Renal pelvis (tissue), 12 donors: Measurements from ENCODE around the gene PLEKHS1. TPM values are rescaled to one million over a fixed set of nuclear protein-coding genes. Genes with fewer than 3 reads are reported as not detected.

ENCODE experiments used
- DNase-seq: peaks from one replicate; pipeline ENCODE4 v3.0.0-alpha.2; 2013
- long read RNA-seq, 16 experiments: transcript quantifications; one replicate each; lab custom pipeline, GENCODE V29; 2026
- polyA plus RNA-seq, 3 donors: library from polyadenylated mRNA; unstranded; fragments of 120-200 nt; gene quantifications; one replicate each; pipeline ENCODE4 v1.2.1, GENCODE V29; 2013; ENCODE audit not compliant: insufficient read length in 3 of 3

PLEKHS1 gene
- polyA plus RNA-seq, result under 1 TPM; 0.09 to 0.30 (median 0.29) TPM
- long read RNA-seq, donor 1, result 0 reads
- long read RNA-seq, donor 2, result 0 reads
- long read RNA-seq, donor 3, result 0 reads
- long read RNA-seq, donor 4, result 0 reads
- long read RNA-seq, donor 5, result 0 reads
- long read RNA-seq, donor 6, result 0 reads
- long read RNA-seq, donor 7, result 0 reads
- long read RNA-seq, donor 8, result 0 reads
- long read RNA-seq, donor 9, result 0 reads
- long read RNA-seq, donor 10, result 0 reads
- long read RNA-seq, donor 11, result 0 reads
- long read RNA-seq, donor 12, result 0 reads
- long read RNA-seq, donor 13, result 0 reads
- long read RNA-seq, donor 14, result 0 reads
- long read RNA-seq, donor 15, result 0 reads
- long read RNA-seq, donor 16, result 0 reads

DNA sequence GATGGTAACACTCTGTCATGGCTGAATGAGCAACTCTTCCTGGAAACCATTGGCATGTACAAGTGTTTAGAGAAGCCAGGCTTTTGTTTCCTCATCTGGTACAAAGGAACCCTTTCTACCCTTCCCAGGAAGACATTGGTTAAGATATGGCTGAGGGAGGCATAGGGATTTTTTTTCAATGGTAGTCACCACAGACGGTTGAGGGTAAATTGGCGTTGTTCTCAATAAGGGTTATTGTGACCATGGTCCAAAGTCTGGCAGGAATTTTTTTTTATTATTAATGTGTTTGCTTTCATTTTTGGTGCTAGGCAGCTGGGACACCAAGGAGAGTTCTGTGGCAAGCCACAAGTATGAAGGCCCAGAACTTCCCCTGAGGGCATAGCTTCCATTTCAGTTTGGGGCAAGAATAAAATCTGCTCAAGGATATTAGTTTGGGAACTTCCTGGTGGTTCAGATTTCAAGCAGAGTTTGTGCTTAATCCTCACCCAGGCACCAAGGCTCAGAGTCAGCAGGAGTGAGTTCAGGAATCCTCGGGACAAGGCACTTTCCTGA, at the start of gene PLEKHS1:
Gene PLEKHS1, plus strand, starts transcription at position 502 of the 552 bp plus-strand sequence. CDS start 3,596 bp downstream, outside the sequence.
- DNase-seq, result no peak

DNA sequence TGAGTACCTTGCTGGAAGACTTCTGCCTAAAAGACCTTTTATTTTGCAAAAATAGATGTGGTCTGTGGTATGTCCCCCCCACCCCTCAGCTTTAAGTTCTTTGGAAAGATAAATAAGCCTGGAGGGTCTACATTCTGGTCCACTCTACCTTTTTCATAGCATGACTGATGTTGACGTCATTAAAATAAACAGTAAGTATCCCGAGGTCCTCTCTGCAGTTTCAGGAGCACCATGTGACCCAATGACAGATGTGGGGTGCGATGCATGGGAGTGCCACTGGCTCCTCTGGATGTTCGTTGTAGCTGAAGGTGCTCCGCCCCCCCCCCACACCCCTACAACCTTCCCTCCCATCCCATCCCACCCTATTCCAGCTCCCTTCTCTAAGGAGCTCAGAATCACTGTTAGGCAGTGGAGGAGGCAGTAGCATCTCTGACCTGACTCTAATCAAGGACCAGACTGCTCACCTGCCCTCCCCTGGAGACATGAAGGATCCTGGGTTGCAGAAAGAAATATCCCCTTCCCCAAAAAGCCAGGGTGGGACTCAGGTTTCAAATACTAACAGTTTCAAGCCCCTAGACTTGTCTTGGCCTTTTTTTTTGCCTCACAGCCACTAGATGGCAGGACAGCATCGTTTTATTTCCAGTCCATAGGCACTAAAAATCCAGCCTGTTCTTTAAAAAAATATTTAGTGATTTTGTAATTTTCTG, 46.7 kb upstream of the PLEKHS1 start:
- DNase-seq, result peak; percentile 40

DNA sequence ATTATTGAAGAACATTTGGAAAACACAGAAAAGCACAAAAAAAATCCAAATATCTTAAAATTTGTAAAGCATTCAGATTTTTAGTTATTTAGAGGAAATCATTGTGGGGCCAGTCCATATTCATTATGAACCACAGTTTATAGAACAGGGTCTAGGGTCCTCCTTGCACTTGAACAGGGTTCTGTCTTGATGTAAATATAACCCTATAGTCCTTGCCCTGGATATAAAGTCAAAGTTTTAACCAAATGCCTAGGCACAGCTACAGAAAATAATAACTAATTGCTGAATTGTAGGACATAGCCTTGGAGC, 46.2 kb upstream of the PLEKHS1 start:
- no peak for DNase-seq

DNA sequence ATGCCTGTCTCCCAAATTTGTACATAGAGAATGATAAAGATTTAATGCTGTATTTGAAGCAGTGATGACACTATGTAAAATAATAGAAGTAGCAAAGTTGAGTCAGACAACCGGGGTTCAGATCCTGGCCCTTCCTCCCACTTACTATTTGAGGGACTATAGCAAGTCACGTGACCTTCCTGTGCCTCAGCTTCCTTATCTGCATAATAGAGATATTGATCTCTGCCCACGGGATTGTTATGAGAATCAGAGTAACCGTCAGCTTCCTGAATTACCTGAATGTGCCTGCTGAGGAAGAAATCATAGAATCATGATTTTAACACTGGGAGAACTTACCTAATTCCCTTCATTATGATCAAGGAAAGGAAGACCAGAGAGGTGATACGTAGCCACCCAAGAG, 44.9 kb upstream of the PLEKHS1 start:
- no peak for DNase-seq

DNA sequence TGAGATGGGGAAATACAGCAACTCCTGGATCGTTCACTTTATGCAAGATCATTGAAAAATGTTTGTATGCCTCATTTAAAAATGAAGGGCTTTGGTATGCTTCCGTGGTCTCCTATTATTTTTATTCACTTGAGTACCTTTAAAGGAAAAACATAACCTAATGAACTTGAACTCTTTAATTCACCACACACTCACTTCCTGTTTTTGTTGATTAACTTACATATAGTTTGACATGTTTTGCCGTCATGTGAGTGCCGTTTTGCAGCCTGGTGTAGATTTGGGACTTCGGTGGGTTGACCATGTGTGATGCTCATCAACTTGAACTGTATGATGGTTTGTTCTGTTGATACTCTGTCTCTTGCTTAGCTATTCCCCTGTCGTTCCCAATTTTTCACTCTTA, 42.8 kb upstream of the PLEKHS1 start:
- DNase-seq, result no peak

DNA sequence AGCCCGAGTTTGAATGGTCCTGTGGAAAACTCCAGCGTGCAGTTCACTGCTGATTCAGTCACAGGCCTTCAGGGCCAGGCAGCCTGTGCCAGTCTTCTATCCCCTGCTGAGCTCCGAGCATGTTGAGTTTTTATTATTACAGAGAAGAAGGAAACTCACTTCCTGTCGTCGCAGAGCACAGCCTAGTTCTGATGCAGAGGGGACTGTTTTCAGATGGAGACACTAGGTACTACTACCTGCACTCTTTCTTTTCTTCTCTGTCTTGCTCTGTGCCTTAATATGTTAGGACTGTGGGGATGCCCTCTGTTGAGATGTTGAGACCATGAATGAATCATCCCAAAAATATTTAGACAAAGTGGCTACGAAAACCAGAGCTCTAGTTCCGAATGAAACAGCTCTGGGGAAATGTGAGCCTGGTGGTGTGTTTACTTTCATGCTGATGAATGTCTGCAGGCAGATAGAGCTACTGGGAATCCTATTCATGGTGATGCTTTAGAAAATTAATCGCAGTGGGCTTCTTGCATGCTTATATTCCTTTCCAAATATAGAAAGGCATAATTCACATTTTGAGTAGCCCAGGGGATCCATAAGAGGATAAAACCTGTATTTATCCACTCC, 42.2 kb upstream of the PLEKHS1 start:
- no peak for DNase-seq

DNA sequence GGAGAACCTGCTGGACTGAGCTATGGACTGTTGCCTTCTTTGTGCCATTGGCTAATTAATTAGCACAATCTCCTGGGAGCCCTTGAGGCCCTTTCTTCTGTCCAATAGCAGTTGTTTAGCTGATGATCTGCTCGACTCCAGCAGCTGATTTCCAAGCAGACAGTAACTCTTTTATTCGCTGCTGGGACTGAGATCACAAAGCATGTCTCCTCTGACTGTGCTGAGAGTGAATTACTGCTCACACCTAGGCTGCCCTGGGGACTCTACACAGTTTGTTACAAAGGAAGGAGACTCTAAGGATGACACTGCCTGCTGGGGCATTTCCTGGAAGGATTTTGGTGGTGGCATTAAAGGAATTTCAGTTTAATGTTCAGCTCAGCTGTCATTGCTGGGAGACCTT, 40.3 kb upstream of the PLEKHS1 start:
- DNase-seq, result no peak

DNA sequence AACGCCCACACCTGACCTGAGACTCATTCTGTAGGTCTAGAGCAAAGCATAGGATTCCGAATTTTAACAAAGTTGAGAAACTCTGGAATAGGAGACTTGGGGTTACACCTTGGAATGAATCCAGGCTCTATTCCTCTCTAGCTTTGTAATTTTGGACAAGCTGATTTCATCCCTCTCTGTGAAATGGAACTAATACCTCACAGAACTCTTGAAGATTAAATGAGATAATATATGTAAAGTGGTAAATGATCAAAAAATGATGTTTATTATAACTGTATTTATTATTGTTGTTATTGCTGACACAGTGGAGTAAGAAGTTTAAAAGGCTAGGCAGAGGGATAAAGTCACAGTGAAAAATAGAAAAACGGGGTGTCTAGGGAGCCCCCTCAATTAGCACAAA, 39.5 kb upstream of the PLEKHS1 start:
- DNase-seq, result no peak

DNA sequence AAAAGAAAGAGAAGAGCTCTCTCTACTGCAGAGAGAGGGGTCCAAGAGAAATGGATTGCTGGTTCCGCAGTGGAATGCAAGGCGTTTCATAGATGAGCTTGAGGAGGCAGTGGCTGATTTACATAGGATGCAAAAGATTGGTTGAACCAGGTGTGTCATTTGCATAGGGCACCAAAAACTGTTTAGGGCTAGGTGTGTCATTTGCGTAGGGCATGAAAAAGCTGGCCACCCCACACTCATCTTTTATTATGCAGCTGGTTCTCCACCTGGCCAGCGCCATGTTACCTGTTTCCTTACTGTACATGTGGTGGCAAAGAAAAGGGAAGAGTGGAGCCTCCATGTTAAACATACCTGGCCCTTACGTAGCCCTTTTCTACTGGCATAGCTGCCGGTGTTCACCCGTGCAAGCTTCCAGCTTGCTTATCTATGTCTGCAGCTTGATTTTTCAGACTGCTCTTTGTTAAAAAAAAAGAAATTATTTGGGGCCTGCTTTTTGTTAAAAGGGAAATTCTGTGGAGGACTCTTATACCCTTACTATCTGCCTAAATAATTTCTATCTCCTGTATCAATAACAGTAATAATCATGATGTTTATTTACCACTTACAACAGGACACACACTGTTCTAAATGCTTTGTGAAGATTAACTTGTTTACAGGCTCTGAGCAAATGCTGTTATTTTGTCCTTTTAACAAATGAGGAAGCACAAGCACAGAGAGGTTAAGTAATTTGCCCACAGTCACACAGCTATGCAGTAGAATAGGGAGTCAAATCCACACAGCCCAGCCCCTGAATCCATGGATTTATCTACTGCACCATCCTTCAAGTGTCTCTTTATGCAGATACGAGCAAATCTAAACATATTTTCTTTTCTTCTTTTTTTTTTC, 38.5 kb upstream of the PLEKHS1 start:
- no peak for DNase-seq

DNA sequence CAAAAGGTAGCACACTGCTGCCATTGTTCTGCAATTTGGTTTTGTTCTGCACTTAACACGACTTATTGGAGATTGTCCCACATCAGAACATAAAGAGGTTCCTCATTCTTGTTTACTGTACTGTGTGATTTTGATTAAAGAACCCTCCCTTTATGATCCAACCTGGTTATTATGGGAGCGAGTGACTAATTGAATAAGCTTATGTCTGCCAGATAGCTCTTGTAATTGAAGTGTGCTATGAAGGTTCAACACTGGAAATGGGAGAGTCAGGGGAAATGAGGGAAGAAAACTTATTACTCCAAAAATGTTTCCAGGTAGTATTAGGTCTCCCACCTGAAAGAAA, 37.9 kb upstream of the PLEKHS1 start:
- no peak for DNase-seq

DNA sequence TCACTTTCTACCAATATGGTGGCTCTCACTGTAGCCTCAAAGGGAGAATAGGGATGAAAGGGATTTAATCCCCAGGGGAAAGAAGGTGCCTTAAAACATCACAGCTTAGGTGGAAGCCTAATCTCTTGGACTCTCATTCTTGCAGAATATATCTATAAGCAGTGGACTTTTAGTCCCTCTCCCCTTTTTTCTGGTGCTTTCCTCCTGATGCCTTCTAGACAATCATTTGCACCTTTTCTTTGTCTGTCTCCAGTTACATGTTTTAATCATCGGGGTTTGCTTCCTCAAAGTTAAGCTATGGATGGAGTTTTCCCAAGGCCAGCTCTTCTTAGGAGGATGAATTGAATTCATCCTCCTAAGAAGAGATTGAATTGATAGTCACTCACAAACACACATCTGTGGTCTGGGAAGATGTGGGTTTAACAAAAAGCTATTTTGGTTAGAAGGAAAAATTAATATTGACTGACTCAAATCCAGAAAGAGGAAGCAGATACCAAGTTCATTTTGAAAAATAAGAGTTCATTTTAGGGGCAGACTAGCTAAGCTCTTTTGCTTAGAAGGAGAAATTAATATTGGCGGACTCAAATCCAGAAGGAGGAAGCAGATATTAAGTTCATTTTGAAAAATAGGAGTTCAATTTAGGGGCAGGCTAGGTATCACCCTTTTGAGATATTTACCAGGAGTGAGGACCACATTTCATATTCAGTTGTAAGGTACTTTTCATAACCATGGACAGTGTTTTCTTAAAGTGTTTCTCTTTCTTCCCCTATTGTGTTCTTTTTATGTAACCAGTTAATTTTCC, 35.2 kb upstream of the PLEKHS1 start:
- DNase-seq, result no peak

DNA sequence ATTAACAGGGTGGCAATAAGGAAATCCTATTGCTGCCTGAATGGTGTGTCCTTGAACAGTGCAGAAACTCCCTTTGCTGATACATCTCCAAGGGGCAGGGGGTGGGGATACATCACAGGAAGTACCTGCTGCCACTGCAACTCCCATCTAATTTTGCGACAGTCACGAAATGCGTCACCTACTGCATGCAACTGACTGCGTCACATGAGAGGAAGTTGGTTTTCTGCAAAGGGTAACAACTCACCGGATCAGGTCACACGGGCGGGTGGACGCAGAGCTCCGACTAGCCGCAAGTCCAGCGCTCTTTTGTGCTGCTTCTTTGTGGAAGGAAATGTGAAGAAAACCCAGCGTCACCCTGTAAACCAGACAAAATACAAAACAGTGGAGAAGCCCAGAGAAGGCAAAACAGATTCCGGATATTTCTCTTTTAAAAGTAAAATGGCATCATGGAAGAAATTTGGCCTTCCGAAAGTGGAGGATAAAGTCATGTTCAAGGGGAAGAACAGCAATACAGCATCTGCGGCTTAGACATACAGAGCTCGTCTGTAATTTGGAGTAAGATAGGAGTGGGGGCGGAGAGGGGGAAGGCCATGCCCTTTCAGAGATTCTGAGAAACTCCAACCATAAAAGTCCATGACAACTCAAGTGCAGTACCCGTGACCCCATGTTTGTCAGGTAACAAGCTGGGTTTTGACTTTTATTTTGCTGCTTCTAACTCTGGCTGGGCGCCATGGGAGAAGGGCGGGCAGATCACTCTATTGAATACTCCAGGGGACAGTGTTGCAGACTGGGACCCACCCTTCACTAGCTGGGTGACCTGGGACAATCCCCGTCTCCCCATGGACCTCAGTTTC, 32.3 kb upstream of the PLEKHS1 start:
- DNase-seq, result no peak

DNA sequence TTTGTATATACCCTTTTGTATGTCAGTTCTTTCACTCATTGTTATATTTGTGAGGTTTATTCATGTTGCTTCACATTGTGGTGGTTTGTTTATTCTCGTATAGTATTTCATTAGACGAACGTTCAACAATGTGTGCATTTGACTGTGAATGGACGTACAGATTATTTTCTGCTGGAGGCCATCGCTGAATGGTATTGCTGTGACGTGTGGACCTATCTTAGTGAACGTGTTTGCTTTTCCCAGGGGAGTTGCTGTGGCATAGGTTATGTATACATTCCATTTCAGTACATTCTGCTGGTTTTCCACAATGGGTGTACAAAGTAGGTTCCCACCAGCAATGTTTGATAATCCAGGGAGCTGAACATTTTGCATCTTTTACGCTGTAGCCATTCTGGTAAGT, 31.1 kb upstream of the PLEKHS1 start:
- no peak for DNase-seq

DNA sequence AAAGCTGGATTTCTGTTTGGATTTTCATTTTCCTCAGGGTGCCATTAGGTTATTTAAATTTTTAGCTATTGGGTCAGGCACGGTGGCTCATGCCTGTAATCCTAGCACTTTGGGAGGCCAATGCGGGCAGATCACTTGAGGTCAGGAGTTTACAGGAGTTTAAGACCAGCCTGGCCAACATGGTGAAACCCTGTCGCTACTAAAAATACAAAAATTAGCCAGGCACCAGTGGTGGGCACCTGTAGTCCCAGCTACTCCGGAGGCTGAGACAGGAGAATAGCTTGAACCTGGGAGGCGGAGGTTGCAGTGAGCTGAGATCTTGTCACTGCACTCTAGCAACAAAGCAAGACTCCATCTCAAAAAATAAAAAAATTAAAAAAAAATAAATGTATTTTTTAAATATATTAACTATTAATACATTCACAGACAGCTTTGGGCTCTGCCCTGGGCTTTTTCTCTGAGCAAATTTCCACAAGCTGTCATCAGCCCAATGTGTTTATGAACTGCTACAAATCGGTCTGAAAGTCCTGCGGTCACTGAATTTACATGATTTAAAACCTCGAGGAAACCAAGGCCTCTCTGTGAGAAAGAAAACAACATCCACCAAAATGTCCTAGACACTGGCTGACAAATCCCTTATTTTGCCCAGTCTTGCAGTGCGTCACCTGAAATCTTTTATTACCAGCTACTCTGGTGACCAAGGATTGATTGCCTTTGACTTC, 19.2 kb upstream of the PLEKHS1 start:
- DNase-seq, result no peak

DNA sequence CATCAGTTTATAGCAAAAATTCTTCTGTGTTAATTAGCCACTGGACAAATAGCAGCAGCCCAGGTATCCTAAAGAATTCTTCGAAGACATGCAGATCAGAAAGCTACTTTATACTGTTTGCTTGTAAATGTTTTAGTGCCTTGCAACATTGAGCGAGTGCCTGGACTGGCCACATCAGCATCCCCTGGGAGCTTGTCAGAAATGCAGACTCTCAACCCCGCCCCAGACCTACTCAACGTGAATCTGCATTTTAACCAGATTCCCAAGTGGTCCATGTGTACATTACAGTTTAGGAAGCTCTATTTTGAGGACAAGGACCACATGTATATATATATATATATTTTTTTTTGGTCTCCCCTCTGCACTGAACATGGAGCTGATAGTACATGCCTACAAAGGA, 18.5 kb upstream of the PLEKHS1 start:
- DNase-seq, result no peak

DNA sequence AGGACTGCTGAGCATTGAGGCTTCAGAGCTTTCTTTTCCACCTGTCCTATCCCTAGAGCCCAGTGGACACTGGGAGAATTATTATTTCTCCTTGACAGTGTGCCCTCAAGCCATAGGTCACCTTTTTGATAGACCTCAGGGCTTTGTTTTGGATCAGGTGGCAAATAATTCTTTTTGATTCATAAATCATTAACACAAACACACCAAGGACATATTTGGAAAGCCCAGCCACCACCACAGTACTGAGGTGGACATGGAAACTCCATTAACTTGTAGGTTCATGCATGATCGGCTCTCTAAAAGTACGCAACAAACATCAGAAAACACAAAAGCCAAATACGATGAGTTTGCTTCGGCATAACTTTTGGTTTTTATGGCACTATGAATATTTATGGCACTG, 17.8 kb upstream of the PLEKHS1 start:
- no peak for DNase-seq

DNA sequence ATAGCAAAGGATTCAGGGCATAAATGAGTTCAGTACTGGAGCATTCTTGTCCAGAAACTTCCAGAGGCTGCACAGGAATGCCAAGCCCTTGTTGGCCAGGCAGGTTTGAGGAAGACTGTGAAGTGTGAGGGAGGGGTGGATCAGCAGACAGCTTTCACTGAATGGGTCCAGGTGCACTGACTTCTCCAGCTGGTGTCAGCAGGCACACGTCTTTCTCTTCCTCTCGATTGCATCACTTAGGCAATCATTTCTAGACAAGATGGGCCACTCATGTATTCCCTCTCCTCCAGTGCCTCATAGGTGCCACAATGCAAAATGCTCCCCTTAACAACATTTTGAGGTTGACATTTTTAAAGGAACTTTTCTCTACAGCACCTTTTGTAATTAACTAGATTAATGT, 15.6 kb upstream of the PLEKHS1 start:
- no peak for DNase-seq

DNA sequence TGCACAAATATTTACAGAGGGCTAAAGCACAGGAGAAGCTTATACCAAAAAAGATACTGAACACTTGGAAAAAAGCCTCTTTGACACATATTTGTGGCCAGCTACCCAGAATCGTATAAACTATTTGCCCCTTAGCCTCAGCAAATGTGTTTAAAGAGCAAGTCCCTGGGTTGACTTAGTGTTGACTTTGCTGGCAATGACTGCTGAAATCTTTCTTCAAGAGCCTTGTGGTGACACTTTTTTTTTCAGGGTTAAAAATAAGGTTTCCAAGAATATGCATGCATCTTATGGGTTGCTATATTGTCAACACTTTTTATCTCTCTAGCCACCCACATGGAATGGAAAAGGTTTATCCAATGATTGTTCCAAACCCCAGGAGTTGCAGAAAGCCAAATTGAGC, 14.9 kb upstream of the PLEKHS1 start:
- DNase-seq, result no peak

DNA sequence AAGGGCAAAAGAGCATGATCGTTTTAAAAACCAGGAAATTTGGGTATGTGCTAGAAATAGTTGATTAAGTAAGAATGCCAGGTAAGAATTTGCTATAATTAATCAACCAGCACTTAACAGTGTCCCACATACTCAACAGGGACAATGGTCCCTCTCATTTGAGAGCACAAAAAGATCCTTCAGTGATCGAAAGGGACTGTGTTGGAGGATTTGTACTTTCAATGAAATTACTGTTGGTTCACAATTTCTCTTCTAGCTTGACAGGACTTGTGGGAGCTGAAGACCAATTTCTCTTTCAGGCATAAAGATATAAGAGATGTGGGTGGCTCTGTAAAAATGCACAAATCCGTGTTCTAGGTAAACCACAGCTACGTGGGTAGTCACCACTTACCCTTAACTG, 12.5 kb upstream of the PLEKHS1 start:
- no peak for DNase-seq

DNA sequence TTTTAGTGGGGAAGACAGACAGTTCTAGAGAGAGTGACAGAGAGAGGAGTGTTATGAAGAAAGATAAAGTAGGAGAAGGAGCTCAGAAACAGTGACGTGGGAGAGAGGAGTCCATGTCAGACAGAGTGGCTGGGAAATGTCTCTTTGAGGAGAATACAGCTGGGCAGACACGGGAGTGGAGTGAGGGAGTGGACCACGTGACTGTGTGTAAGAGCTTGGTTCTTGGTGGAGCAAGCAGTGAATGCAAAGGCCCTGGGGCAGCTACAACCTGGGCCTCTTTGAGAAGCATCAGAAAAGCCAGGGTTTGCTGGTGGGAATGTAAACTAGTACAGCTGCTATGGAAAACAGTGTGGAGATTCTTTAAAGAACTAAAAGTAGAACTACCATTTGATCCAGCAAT, 11.9 kb upstream of the PLEKHS1 start:
- DNase-seq, result no peak
